Upper lobe of left lung (tissue), 6 donors: Measurements from ENCODE around the gene NRBP1. TPM values are rescaled to one million over a fixed set of nuclear protein-coding genes. Genes with fewer than 3 reads are reported as not detected.

ENCODE experiments used
- ATAC-seq, 2 donors: fragments of 200-7000 bp; cut with Tn5 transposase; one replicate each; pipeline ENCODE4 v1.9.1; 2022; ENCODE audit warnings: mild to moderate bottlenecking in 2 of 2, moderate library complexity in 2 of 2; ENCODE audit not compliant: low FRiP score in 2 of 2
- DNase-seq, 2 donors: peaks; one replicate each; pipeline ENCODE4 v3.0.0-alpha.2; 2019 to 2020
- H3K27ac ChIP-seq, 4 donors: fragments of 200-600 bp; sonication (generic); one replicate each; pipeline ENCODE4 v1.5.1; 2016 to 2019
- H3K27me3 ChIP-seq, 4 donors: fragments of 200-600 bp; sonication (generic); one replicate each; pipeline ENCODE4 v1.5.1; 2017 to 2019
- H3K36me3 ChIP-seq, 4 donors: fragments of 200-600 bp; sonication (generic); one replicate each; pipeline ENCODE4 v1.5.1; 2016 to 2019
- H3K4me1 ChIP-seq, 4 donors: fragments of 200-600 bp; sonication (generic); one replicate each; pipeline ENCODE4 v1.5.1; 2018 to 2019
- H3K4me3 ChIP-seq, 4 donors: fragments of 200-600 bp; sonication (generic); one replicate each; pipeline ENCODE4 v1.5.1; 2017 to 2019; ENCODE audit warnings: mild to moderate bottlenecking in 2 of 4, moderate library complexity in 1 of 4
- H3K9me3 ChIP-seq, 4 donors: fragments of 200-600 bp; sonication (generic); one replicate each; pipeline ENCODE4 v1.5.1; 2018 to 2019
- EP300 ChIP-seq, 4 donors: sonication (generic); formaldehyde crosslinking; IDR thresholded peaks; one replicate each; pipeline ENCODE4 v1.5.1; 2017; ENCODE audit warnings: antibody characterized with exemption in 4 of 4, control low read depth in 2 of 4
- POLR2A ChIP-seq, 4 donors: fragments of 450-650 bp; IDR thresholded peaks; one replicate each; pipeline ENCODE4 v1.5.1; 2016 to 2017; ENCODE audit warnings: antibody characterized with exemption in 4 of 4, mild to moderate bottlenecking in 2 of 4
- POLR2AphosphoS5 ChIP-seq, 2 donors: sonication (generic); formaldehyde crosslinking; IDR thresholded peaks; one replicate each; pipeline ENCODE4 v1.5.1; 2017; ENCODE audit warnings: antibody characterized with exemption in 2 of 2
- WGBS, 2 donors: methylation state at CpG; one replicate each; pipeline ENCODE4 v1.1.5; 2017 to 2018; 5-methylcytosine and 5-hydroxymethylcytosine counted together
- total RNA-seq, 6 donors: library from RNA; depleted of rRNA in 4 of 6; stranded (reverse); fragments of >200 nt in 4 of 6; gene quantifications; one replicate each; pipeline versions ENCODE4 v1.1.0 to v1.2.1, GENCODE V29; 2016 to 2021
- TF ChIP-seq, protein P1 (sequence below), 6 experiments: fragments of 450-650 bp in 4 of 6; fragments of 200-600 bp in 2 of 6; sonication (generic) in 2 of 6; IDR thresholded peaks; one replicate each; pipeline ENCODE4 v1.5.1; 2016 to 2019; ENCODE audit warnings: antibody characterized with exemption in 6 of 6
- donor health status: DM: no; HTN: no; CAD: no; lungs with moderate emphysema.
- donor health status: DM: no; HTN: yes; CAD: no; lungs with severe emphysema.

Gene NRBP1
- total RNA-seq, 6 donors from 2014 or later = 46.5 to 81.5 (median 62.5) TPM

DNA sequence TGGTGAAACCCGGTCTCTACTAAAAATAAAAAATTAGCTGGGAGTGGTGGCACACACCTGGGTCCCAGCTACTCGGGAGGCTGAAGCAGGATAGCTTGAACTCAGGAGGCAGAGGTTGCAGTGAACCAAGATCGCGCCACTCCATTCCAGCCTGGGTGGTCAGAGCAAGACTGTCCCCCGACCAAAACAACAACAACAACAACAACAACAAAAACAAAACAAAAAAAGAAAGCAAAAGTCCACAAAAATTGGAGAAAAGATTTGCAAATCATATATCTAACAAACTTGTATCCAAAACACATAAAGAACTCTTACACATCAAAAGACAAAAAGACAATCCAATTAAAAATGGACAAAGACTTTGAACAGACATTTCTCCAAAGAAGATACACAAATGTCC is 29.5 kb upstream of the NRBP1 start:
- 93 to 95% methylated on average over 5 of the region's 5 CpGs for whole genome bisulfite sequencing, 2 donors
- DNase-seq = no peak
- no peaks in the 10 kb centered on the region for H3K9me3 ChIP-seq
- H3K27ac ChIP-seq = no peak overlapping the region
- no peaks in the 10 kb centered on the region for H3K4me1 ChIP-seq
- no peaks in the 10 kb centered on the region for H3K27me3 ChIP-seq
- H3K4me3 ChIP-seq = no peak overlapping the region
- ATAC-seq = no peak
- TF ChIP-seq POLR2AphosphoS5 (IDR thresholded peaks at IDR 0.05) (no peak), EP300 (IDR thresholded peaks at IDR 0.05) (no peak), POLR2A (IDR thresholded peaks at IDR 0.05) (no peak)
- TF ChIP-seq, protein P1, sequence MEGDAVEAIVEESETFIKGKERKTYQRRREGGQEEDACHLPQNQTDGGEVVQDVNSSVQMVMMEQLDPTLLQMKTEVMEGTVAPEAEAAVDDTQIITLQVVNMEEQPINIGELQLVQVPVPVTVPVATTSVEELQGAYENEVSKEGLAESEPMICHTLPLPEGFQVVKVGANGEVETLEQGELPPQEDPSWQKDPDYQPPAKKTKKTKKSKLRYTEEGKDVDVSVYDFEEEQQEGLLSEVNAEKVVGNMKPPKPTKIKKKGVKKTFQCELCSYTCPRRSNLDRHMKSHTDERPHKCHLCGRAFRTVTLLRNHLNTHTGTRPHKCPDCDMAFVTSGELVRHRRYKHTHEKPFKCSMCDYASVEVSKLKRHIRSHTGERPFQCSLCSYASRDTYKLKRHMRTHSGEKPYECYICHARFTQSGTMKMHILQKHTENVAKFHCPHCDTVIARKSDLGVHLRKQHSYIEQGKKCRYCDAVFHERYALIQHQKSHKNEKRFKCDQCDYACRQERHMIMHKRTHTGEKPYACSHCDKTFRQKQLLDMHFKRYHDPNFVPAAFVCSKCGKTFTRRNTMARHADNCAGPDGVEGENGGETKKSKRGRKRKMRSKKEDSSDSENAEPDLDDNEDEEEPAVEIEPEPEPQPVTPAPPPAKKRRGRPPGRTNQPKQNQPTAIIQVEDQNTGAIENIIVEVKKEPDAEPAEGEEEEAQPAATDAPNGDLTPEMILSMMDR (IDR thresholded peaks at IDR 0.05) = no peak
- peaks cover 0 to under 1% (median 0%) of the 10 kb centered on the region in 4 donors for H3K36me3 ChIP-seq

DNA sequence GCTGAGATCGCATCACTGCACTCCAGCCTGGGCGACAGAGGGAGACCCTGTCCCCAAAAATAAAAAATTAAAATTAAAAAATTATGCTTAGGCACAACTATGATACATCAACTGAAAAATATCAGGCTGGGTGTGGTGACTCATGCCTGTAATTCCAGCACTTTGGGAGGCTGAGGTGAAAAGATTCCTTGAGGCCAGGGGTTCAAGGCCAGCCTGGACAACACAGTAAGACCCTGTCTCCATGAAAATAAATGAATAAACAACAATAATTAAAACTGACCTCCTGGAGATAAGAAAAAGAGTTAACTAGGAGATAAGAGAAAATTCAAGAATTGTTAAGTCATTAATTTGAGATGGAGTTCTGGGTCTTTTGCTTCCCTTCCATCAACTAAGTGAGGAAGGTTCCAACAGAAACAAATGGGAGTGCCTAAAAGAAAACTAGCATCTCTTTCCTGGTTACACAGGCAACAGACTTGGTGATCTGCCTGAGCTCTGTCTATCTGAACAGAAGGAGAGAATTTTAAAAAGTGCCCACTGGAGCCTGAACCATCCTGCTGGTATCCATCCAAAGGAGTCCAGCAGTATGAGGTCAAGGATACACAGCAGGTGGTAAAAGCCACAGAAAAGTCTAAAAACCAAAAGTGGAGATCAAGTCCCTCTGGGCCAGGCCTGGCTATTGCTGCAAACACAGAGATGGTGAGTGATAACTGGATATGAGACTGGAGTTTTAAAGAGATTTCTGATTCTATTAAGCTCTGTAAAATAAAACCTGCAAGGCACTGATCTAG is 27.9 kb upstream of the NRBP1 start:
- ATAC-seq = no peak
- H3K4me1 ChIP-seq = peaks cover 0 to 4% (median 0%) of the 10 kb centered on the region in 4 donors
- 92 to 97% methylated on average over 2 of the region's 2 CpGs for WGBS, 2 donors
- no peaks in the 10 kb centered on the region for H3K27me3 ChIP-seq
- H3K36me3 ChIP-seq = peaks cover 0 to 10% (median 1%) of the 10 kb centered on the region in 4 donors
- H3K9me3 ChIP-seq = no peaks in the 10 kb centered on the region
- TF ChIP-seq, protein P1 (IDR thresholded peaks at IDR 0.05) = no peak
- TF ChIP-seq POLR2A (IDR thresholded peaks at IDR 0.05) = no peak
- no peak for TF ChIP-seq EP300 (IDR thresholded peaks at IDR 0.05)
- no peak for TF ChIP-seq POLR2AphosphoS5 (IDR thresholded peaks at IDR 0.05)
- no peak overlapping the region for H3K4me3 ChIP-seq
- DNase-seq = no peak
- H3K27ac ChIP-seq = no peak overlapping the region

DNA sequence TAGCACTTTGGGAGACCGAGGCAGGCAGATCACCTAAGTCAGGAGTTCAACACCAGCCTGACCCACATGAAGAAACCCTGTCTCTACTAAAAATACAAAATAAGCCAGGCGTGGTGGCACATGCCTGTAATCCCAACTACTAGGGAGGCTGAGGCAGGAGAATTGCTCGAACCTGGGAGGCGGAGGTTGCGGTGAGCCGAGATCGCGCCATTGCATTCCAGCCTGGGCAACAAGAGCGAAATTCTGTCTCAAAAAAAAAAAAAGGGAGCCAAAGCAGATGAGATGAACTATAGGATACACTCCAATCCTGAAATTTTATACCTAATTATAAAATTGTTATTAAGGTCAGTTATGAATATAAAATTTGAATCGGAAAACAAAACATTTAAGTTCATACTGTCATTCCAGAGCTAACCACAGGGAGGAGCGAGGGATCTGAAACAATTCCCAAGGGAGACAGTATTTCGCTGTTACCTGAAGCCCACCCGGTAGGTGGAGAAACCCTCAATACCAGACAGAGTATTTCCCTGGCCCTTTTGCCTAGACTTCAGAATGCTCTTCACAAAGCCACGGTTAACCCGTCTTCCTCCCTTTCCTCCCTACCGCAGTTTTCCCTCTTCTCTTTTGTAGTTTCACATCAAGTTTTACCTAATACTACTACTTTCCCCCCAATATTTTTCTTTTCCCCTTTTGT is 20.5 kb upstream of the NRBP1 start:
- DNase-seq (no peak), ATAC-seq (no peak)
- peaks cover 0 to 17% (median 1%) of the 10 kb centered on the region in 4 donors for H3K36me3 ChIP-seq
- TF ChIP-seq, protein P1 (IDR thresholded peaks at IDR 0.05) = peak; percentile 19 to 51 (median 46)
- no peak for TF ChIP-seq POLR2A (IDR thresholded peaks at IDR 0.05)
- no peak for TF ChIP-seq POLR2AphosphoS5 (IDR thresholded peaks at IDR 0.05)
- H3K9me3 ChIP-seq = no peaks in the 10 kb centered on the region
- peak overlapping the region in 1 of 4 donors; percentile 93 for H3K27ac ChIP-seq
- H3K4me3 ChIP-seq = peak overlapping the region in 3 of 4 donors; percentile 74 to 99 (median 87)
- WGBS, 2 donors = 56% methylated on average over 16 of the region's 16 CpGs
- no peaks in the 10 kb centered on the region for H3K27me3 ChIP-seq
- peaks cover 21 to 31% (median 23%) of the 10 kb centered on the region in 4 donors for H3K4me1 ChIP-seq

DNA sequence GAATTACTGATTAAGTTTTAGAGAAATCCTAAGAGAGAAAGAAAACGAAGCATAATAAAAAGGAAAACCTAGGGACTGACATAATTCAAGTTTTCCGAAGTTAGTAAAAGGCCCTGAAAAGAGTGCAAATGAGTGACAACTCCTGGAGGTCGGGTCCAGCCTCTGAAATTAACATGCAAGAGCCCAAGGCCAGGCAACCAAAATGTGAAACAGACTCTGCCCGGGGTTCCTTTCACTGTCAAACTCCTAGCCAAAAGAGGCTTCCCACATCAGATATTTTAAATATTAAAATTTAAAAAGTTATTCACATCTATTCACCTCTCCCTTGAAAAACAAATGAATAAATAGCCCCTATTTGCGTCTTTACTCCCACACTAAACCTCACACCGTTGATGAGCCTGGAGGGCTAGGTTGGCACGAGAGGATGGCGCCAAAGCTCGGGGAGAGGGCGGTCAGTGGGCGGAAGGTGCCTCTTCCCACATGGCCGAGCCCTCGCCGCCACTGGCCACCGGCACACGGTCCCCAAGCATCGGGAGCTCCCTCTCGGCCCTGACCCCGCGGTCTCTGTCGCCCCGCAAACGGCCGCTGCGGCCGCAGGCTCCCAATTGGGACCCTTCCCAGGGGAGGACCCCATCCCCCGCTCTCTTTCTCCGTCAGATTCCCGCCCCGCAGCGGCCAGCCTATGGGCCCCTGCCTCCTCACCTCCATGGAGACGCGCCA is 19.7 kb upstream of the NRBP1 start:
- Histone ChIP-seq H3K9me3 (no peaks in the 10 kb centered on the region), H3K27ac (peak overlapping the region; percentile 83 to 93 (median 87)), H3K27me3 (no peaks in the 10 kb centered on the region), H3K36me3 (peaks cover 0 to 17% (median 1%) of the 10 kb centered on the region in 4 donors), H3K4me3 (peak overlapping the region; percentile 74 to 99 (median 93)), H3K4me1 (peaks cover 21 to 31% (median 23%) of the 10 kb centered on the region in 4 donors)
- TF ChIP-seq POLR2A (IDR thresholded peaks at IDR 0.05) (no peak), EP300 (IDR thresholded peaks at IDR 0.05) (no peak), POLR2AphosphoS5 (IDR thresholded peaks at IDR 0.05) (no peak)
- TF ChIP-seq, protein P1 (IDR thresholded peaks at IDR 0.05) = no peak
- ATAC-seq = peak; percentile 57 to 66
- DNase-seq = peak in 1 of 2 donors; percentile 26
- WGBS, 2 donors = 0 to 1% methylated on average over 16 to 18 of the region's 33 CpGs
